ENCODE measurements around the gene MAGI1. TPM values are rescaled to one million over a fixed set of nuclear protein-coding genes. Genes with fewer than 3 reads are reported as not detected.
"Not testable (repeated sequence)": the region's sequence is repeated elsewhere in the genome, so short reads cannot be mapped to it uniquely, and the experiment has no call there.

Gene MAGI1
- polyA plus RNA-seq, 2 donors, result 6.0 to 10.6 TPM

- no peak overlapping the region for H3K4me3 ChIP-seq (ENCODE audit: low read depth in 1 of 2, low read length in 2 of 2)
- H3K27me3 ChIP-seq (ENCODE audit: control insufficient read depth in 1 of 2, insufficient read depth in 2 of 2, low read length in 2 of 2), result no peaks in the 10 kb centered on the region
- H3K4me1 ChIP-seq (ENCODE audit: control insufficient read depth in 2 of 2, insufficient read depth in 2 of 2, low read length in 1 of 2), result no peaks in the 10 kb centered on the region
- no peaks in the 10 kb centered on the region for H3K9me3 ChIP-seq (ENCODE audit: control insufficient read depth in 2 of 2, insufficient read depth in 1 of 2, low read depth in 1 of 2, low read length in 1 of 2)
- no peak overlapping the region for H3K27ac ChIP-seq (ENCODE audit: low read depth in 2 of 2, low read length in 1 of 2)
- WGBS, 2 donors, result 45 to 53% methylated on average over 5 of the region's 5 CpGs
- H3K36me3 ChIP-seq (ENCODE audit: control insufficient read depth in 2 of 2, insufficient read depth in 2 of 2, low read length in 1 of 2), result no peaks in the 10 kb centered on the region
Observed at GRCh38 chr3:65894679-65895453, 143.9 kb downstream of the MAGI1 start.

- 75 to 98% methylated on average over 2 of the region's 2 CpGs for WGBS, 2 donors
Observed at GRCh38 chr3:65894126-65894525, 144.6 kb downstream of the MAGI1 start.

GRCh38 chr3:65893631-65894030 lies 145.1 kb downstream of the MAGI1 start:
- H3K9me3 ChIP-seq (ENCODE audit: control insufficient read depth in 2 of 2, insufficient read depth in 1 of 2, low read depth in 1 of 2, low read length in 1 of 2), result no peaks in the 10 kb centered on the region
- 65 to 68% methylated on average over 2 of the region's 2 CpGs for WGBS, 2 donors
- H3K36me3 ChIP-seq (ENCODE audit: control insufficient read depth in 2 of 2, insufficient read depth in 2 of 2, low read length in 1 of 2), result no peaks in the 10 kb centered on the region
- no peak overlapping the region for H3K4me3 ChIP-seq (ENCODE audit: low read depth in 1 of 2, low read length in 2 of 2)
- H3K4me1 ChIP-seq (ENCODE audit: control insufficient read depth in 2 of 2, insufficient read depth in 2 of 2, low read length in 1 of 2), result peaks cover 0 to 3% of the 10 kb centered on the region in 2 donors
- H3K27ac ChIP-seq (ENCODE audit: low read depth in 2 of 2, low read length in 1 of 2), result no peak overlapping the region
- H3K27me3 ChIP-seq (ENCODE audit: control insufficient read depth in 1 of 2, insufficient read depth in 2 of 2, low read length in 2 of 2), result no peaks in the 10 kb centered on the region

More at GRCh38 chr3:65894126-65894525, 144.6 kb downstream of the MAGI1 start:
- Histone ChIP-seq H3K4me1 (ENCODE audit: control insufficient read depth in 2 of 2, insufficient read depth in 2 of 2, low read length in 1 of 2) (peaks cover 0 to under 1% of the 10 kb centered on the region in 2 donors), H3K4me3 (ENCODE audit: low read depth in 1 of 2, low read length in 2 of 2) (no peak overlapping the region), H3K36me3 (ENCODE audit: control insufficient read depth in 2 of 2, insufficient read depth in 2 of 2, low read length in 1 of 2) (no peaks in the 10 kb centered on the region), H3K27me3 (ENCODE audit: control insufficient read depth in 1 of 2, insufficient read depth in 2 of 2, low read length in 2 of 2) (no peaks in the 10 kb centered on the region), H3K27ac (ENCODE audit: low read depth in 2 of 2, low read length in 1 of 2) (no peak overlapping the region), H3K9me3 (ENCODE audit: control insufficient read depth in 2 of 2, insufficient read depth in 1 of 2, low read depth in 1 of 2, low read length in 1 of 2) (no peaks in the 10 kb centered on the region)

- H3K36me3 ChIP-seq (ENCODE audit: control insufficient read depth in 2 of 2, insufficient read depth in 2 of 2, low read length in 1 of 2); H3K4me1 ChIP-seq (ENCODE audit: control insufficient read depth in 2 of 2, insufficient read depth in 2 of 2, low read length in 1 of 2); H3K4me3 ChIP-seq (ENCODE audit: low read depth in 1 of 2, low read length in 2 of 2); H3K9me3 ChIP-seq (ENCODE audit: control insufficient read depth in 2 of 2, insufficient read depth in 1 of 2, low read depth in 1 of 2, low read length in 1 of 2); H3K27me3 ChIP-seq (ENCODE audit: control insufficient read depth in 1 of 2, insufficient read depth in 2 of 2, low read length in 2 of 2); H3K27ac ChIP-seq (ENCODE audit: low read depth in 2 of 2, low read length in 1 of 2): not testable (repeated sequence)
- WGBS, 2 donors, result 92 to 95% methylated on average over 2 of the region's 2 CpGs
Observed at GRCh38 chr3:65891477-65891876, 147.2 kb downstream of the MAGI1 start.

- H3K4me3 ChIP-seq (ENCODE audit: low read depth in 1 of 2, low read length in 2 of 2), result no peak overlapping the region
- H3K9me3 ChIP-seq (ENCODE audit: control insufficient read depth in 2 of 2, insufficient read depth in 1 of 2, low read depth in 1 of 2, low read length in 1 of 2), result no peaks in the 10 kb centered on the region
- H3K27ac ChIP-seq (ENCODE audit: low read depth in 2 of 2, low read length in 1 of 2), result no peak overlapping the region
- H3K36me3 ChIP-seq (ENCODE audit: control insufficient read depth in 2 of 2, insufficient read depth in 2 of 2, low read length in 1 of 2), result no peaks in the 10 kb centered on the region
- 69 to 88% methylated on average over 6 of the region's 6 CpGs for WGBS, 2 donors
- H3K27me3 ChIP-seq (ENCODE audit: control insufficient read depth in 1 of 2, insufficient read depth in 2 of 2, low read length in 2 of 2), result no peaks in the 10 kb centered on the region
- H3K4me1 ChIP-seq (ENCODE audit: control insufficient read depth in 2 of 2, insufficient read depth in 2 of 2, low read length in 1 of 2), result peaks cover 0 to 3% of the 10 kb centered on the region in 2 donors
Observed at GRCh38 chr3:65890328-65890727, 148.4 kb downstream of the MAGI1 start.

DNA sequence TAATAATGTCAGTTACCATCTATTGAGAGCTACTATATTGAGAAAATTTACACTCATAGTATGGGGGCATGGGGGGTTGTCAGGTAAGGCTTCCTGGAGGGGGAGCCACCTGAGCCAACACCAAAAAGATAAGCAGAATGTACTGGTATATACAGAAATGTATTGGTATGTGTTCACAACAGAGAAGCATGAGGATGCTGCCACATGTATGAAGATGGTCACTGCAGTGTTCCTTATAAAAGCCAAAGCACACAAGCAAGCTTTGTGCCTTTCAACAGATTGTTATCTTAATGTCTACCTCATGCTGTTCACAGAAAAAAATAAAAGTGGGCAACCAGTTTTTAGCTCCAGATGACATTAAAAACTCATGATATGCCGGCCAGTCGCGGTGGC lies 149.0 kb downstream of the MAGI1 start:
- Histone ChIP-seq H3K27me3 (ENCODE audit: control insufficient read depth in 1 of 2, insufficient read depth in 2 of 2, low read length in 2 of 2) (no peaks in the 10 kb centered on the region), H3K27ac (ENCODE audit: low read depth in 2 of 2, low read length in 1 of 2) (peak overlapping the region in 1 of 2 donors; percentile 31), H3K36me3 (ENCODE audit: control insufficient read depth in 2 of 2, insufficient read depth in 2 of 2, low read length in 1 of 2) (no peaks in the 10 kb centered on the region), H3K9me3 (ENCODE audit: control insufficient read depth in 2 of 2, insufficient read depth in 1 of 2, low read depth in 1 of 2, low read length in 1 of 2) (no peaks in the 10 kb centered on the region), H3K4me1 (ENCODE audit: control insufficient read depth in 2 of 2, insufficient read depth in 2 of 2, low read length in 1 of 2) (peaks cover 0 to 3% of the 10 kb centered on the region in 2 donors), H3K4me3 (ENCODE audit: low read depth in 1 of 2, low read length in 2 of 2) (no peak overlapping the region)
- WGBS, 2 donors, result 98 to 100% methylated on average over 3 of the region's 3 CpGs

DNA sequence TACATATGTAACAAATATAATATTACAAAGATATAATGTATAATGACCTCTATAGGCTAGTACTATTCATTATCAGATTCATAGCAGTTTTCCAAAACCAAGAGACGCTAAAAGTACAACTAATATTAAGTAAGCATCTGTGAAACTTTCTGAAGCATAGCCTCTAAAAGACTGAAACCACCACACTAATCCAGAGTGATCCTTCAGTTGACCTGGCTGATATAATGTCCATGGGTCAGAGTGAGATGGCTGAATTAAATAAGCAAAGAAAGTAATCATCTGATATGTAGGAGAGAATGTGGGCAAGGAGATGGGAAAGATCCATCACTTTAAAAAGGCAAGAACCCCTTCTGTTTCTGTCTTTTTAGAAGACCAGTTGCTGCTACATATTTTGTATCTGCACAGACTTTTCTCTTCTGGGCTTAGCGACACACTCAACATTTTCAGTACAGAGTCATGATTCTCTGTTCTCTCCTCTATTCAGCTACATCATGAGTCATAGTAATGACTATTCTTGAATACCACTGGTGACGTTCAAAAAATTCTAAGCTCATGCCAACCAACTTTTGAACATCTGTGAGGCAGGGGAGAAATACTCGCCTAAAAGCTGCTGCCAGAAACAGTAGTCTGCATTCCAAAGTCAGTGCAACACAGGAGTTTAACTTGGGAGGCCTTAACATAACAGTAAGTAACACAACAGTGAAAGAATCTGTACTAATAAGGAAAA lies 149.6 kb downstream of the MAGI1 start:
- no peaks in the 10 kb centered on the region for H3K36me3 ChIP-seq (ENCODE audit: control insufficient read depth in 2 of 2, insufficient read depth in 2 of 2, low read length in 1 of 2)
- WGBS, 2 donors, result 41 to 54% methylated on average over 4 of the region's 4 CpGs
- H3K27ac ChIP-seq (ENCODE audit: low read depth in 2 of 2, low read length in 1 of 2), result no peak overlapping the region
- peaks cover 0 to 3% of the 10 kb centered on the region in 2 donors for H3K4me1 ChIP-seq (ENCODE audit: control insufficient read depth in 2 of 2, insufficient read depth in 2 of 2, low read length in 1 of 2)
- no peak overlapping the region for H3K4me3 ChIP-seq (ENCODE audit: low read depth in 1 of 2, low read length in 2 of 2)
- no peaks in the 10 kb centered on the region for H3K27me3 ChIP-seq (ENCODE audit: control insufficient read depth in 1 of 2, insufficient read depth in 2 of 2, low read length in 2 of 2)
- no peaks in the 10 kb centered on the region for H3K9me3 ChIP-seq (ENCODE audit: control insufficient read depth in 2 of 2, insufficient read depth in 1 of 2, low read depth in 1 of 2, low read length in 1 of 2)

DNA sequence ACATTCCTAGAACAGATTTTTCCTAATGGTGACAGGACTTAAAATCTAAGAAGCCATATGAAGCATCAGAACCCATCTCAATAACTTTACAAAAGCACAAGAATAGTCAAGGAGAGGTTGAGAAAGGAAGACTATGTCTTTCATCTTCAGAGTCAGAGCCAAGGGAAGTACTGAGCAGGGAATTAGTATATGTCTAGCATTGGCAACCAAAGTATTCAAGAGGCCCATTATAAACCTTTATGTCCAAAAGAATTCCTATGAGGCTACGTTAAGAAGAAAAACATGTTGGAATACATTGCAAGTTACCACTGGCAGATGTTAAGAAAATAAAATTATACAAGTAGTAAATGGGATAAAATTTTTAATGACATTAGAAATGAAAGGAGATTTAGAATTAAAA lies 150.5 kb downstream of the MAGI1 start:
- H3K36me3 ChIP-seq (ENCODE audit: control insufficient read depth in 2 of 2, insufficient read depth in 2 of 2, low read length in 1 of 2), result no peaks in the 10 kb centered on the region
- 62 to 69% methylated on average over 1 of the region's 1 CpG for WGBS, 2 donors
- H3K27ac ChIP-seq (ENCODE audit: low read depth in 2 of 2, low read length in 1 of 2), result no peak overlapping the region

DNA sequence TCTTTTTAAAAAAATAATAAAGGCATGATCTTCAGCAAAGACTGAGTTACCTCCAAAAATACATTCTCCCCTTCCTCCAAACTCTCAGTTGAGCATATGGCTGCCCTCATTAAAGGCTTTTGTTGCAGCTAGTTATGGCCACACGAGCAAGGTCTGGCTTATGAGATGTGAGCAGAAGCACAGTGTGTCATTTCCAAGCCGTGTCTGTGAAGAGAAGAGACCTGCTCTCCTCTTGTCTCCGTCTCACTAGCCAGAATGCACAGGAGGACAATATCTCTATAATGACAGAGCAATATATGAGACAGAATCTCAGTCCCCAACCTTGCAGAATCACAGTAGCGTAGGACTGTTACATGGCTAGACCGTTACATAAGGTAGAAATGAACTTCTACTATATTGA lies 152.3 kb downstream of the MAGI1 start:
- Histone ChIP-seq H3K4me3 (ENCODE audit: low read depth in 1 of 2, low read length in 2 of 2) (no peak overlapping the region), H3K36me3 (ENCODE audit: control insufficient read depth in 2 of 2, insufficient read depth in 2 of 2, low read length in 1 of 2) (no peaks in the 10 kb centered on the region), H3K4me1 (ENCODE audit: control insufficient read depth in 2 of 2, insufficient read depth in 2 of 2, low read length in 1 of 2) (peaks cover 0 to 3% of the 10 kb centered on the region in 2 donors), H3K27ac (ENCODE audit: low read depth in 2 of 2, low read length in 1 of 2) (no peak overlapping the region), H3K27me3 (ENCODE audit: control insufficient read depth in 1 of 2, insufficient read depth in 2 of 2, low read length in 2 of 2) (no peaks in the 10 kb centered on the region), H3K9me3 (ENCODE audit: control insufficient read depth in 2 of 2, insufficient read depth in 1 of 2, low read depth in 1 of 2, low read length in 1 of 2) (no peaks in the 10 kb centered on the region)
- WGBS, 2 donors, result 89 to 92% methylated on average over 5 of the region's 5 CpGs

More for the DNA sequence above, 150.5 kb downstream of the MAGI1 start:
- no peak overlapping the region for H3K4me3 ChIP-seq (ENCODE audit: low read depth in 1 of 2, low read length in 2 of 2)
- H3K27me3 ChIP-seq (ENCODE audit: control insufficient read depth in 1 of 2, insufficient read depth in 2 of 2, low read length in 2 of 2), result no peaks in the 10 kb centered on the region
- H3K4me1 ChIP-seq (ENCODE audit: control insufficient read depth in 2 of 2, insufficient read depth in 2 of 2, low read length in 1 of 2), result peaks cover 0 to 3% of the 10 kb centered on the region in 2 donors
- H3K9me3 ChIP-seq (ENCODE audit: control insufficient read depth in 2 of 2, insufficient read depth in 1 of 2, low read depth in 1 of 2, low read length in 1 of 2), result no peaks in the 10 kb centered on the region
